K562 (cell line): ENCODE results near the gene SLC39A7. TPM values are rescaled to one million over a fixed set of nuclear protein-coding genes. Genes with fewer than 3 reads are reported as not detected.

Source experiments
- BRF2 ChIP-seq: IDR thresholded peaks from 3 replicates; pipeline ENCODE4 v1.6.1; 2011; ENCODE audit warnings: borderline replicate concordance, mild to moderate bottlenecking; ENCODE audit not compliant: insufficient read length, insufficient read depth
- CHD2 ChIP-seq: IDR thresholded peaks from 2 replicates; pipeline ENCODE4 v1.6.1; 2011; ENCODE audit warnings: low read depth, low read length
- EP400 ChIP-seq: fragments of 450-650 bp; IDR thresholded peaks from 2 replicates; pipeline ENCODE4 v1.6.1; 2017; ENCODE audit warnings: antibody characterized with exemption, mild to moderate bottlenecking, moderate library complexity
- FUS ChIP-seq: fragments of 200-400 bp; formaldehyde crosslinking; optimal IDR thresholded peaks from 2 replicates; pipeline ENCODE3; 2017; ENCODE audit warnings: low read depth, low read length
- GABPB1 ChIP-seq: sonication (generic); formaldehyde crosslinking; IDR thresholded peaks from 2 replicates; pipeline ENCODE4 v1.8.0; 2022; ENCODE audit warnings: mild to moderate bottlenecking, missing genetic modification reagents
- HNRNPH1 ChIP-seq: fragments of 200-400 bp; formaldehyde crosslinking; optimal IDR thresholded peaks from 2 replicates; pipeline ENCODE3; 2017; ENCODE audit warnings: low read depth, mild to moderate bottlenecking, low read length, moderate library complexity
- LARP7 ChIP-seq: fragments of 450-650 bp; IDR thresholded peaks from 2 replicates; pipeline ENCODE4 v1.6.1; 2016
- MBD1 ChIP-seq: fragments of 250-450 bp; sonication (Bioruptor Pico); IDR thresholded peaks from 2 replicates; pipeline ENCODE4 v1.8.0; 2022; ENCODE audit warnings: inconsistent platforms
- MTA1 ChIP-seq: fragments of 450-650 bp; IDR thresholded peaks from 2 replicates; pipeline ENCODE4 v1.6.1; 2017; ENCODE audit warnings: borderline replicate concordance
- NRF1 ChIP-seq, 2 experiments: fragments of 450-650 bp; IDR thresholded peaks in 1 of 2; conservative IDR thresholded peaks in 1 of 2; 2 replicates each; pipeline ENCODE4 v1.6.1; 2014; ENCODE audit warnings: mild to moderate bottlenecking in 2 of 2
- PHB ChIP-seq: fragments of 250-450 bp; sonication (Bioruptor Pico); IDR thresholded peaks from 2 replicates; pipeline ENCODE4 v1.5.0; 2021
- POLR2B ChIP-seq: fragments of 450-650 bp; IDR thresholded peaks from 2 replicates; pipeline ENCODE4 v1.6.1; 2018; ENCODE audit warnings: low read depth; ENCODE audit not compliant: partially characterized antibody
- RERE ChIP-seq: sonication (generic); formaldehyde crosslinking; IDR thresholded peaks from 2 replicates; pipeline ENCODE4 v1.8.0; 2023; ENCODE audit warnings: missing genetic modification reagents, mild to moderate bottlenecking, borderline replicate concordance
- RUNX1 ChIP-seq: sonication (generic); IDR thresholded peaks from 2 replicates; pipeline ENCODE4 v1.6.1; 2016; ENCODE audit warnings: antibody characterized with exemption, low read depth
- SMARCA5 ChIP-seq: fragments of 450-650 bp; IDR thresholded peaks from 2 replicates; pipeline ENCODE4 v1.6.1; 2016
- SREBF2 ChIP-seq: sonication (generic); formaldehyde crosslinking; IDR thresholded peaks from 2 replicates; pipeline ENCODE4 v1.4.0; 2020; ENCODE audit warnings: mild to moderate bottlenecking, missing genetic modification reagents
- USF1 ChIP-seq: sonication (generic); formaldehyde crosslinking; IDR thresholded peaks from 2 replicates; pipeline ENCODE4 v1.9.0; 2022; ENCODE audit warnings: mild to moderate bottlenecking, missing genetic modification reagents
- ZNF41 ChIP-seq: fragments of 250-450 bp; sonication (Bioruptor Pico); conservative IDR thresholded peaks from 2 replicates; pipeline ENCODE4 v1.4.0; 2020; ENCODE audit warnings: mild to moderate bottlenecking
- ZNF444 ChIP-seq: fragments of 250-450 bp; sonication (Bioruptor Pico); IDR thresholded peaks from 2 replicates; pipeline ENCODE4 v1.4.0; 2020; ENCODE audit warnings: mild to moderate bottlenecking, moderate library complexity
- ZNF717 ChIP-seq: fragments of 250-450 bp; sonication (Bioruptor Pico); IDR thresholded peaks from 2 replicates; pipeline ENCODE4 v1.5.0; 2021
- polyA plus RNA-seq, 8 experiments: library from polyadenylated mRNA; depleted of rRNA in 4 of 8; stranded (reverse) in 5 of 8; unstranded in 3 of 8; fragments of >200 nt; fragmentation: Nextera tagmentation in 2 of 8; fragmentation: Illumina TruSeq in 1 of 8; extraction: Ambion mirVana in 2 of 8; extraction: Trizol in 1 of 8; gene quantifications; 2 replicates each; pipeline versions ENCODE4 v1.2.1 to v1.2.3, GENCODE V29; 2011 to 2014; ENCODE audit warnings: inconsistent platforms in 1 of 8, missing spikeins in 1 of 8
- total RNA-seq, 7 experiments: library from RNA; depleted of rRNA in 6 of 7; stranded (reverse); fragments of >200 nt in 6 of 7; fragmentation: Illumina TruSeq in 2 of 7; extraction: Trizol in 2 of 7; gene quantifications; 2 replicates each; pipeline versions ENCODE4 v1.2.1 to v1.2.3, GENCODE V29; 2011 to 2021; ENCODE audit warnings: low replicate concordance in 1 of 7

SLC39A7 gene
- total and polyA plus RNA-seq, 9 of the 15 experiments (the other 6 are each of a cell fraction or from before 2014, with no cell fraction given): 21.7 to 169 (median 121) TPM

GRCh38 chr6:33204415-33205190, 3.9 kb downstream of the SLC39A7 start, which contains the start of gene HSD17B8 (continued):
- TF ChIP-seq SREBF2 (CRISPR knock-in tag) (no peak), MBD1 (no peak), PHB (CRISPR knock-in tag) (peak; percentile 98), RERE (CRISPR knock-in tag) (no peak), ZNF717 (CRISPR knock-in tag) (peak; percentile 90; the same call in 1 of the 2 replicates), RUNX1 (no peak), CHD2 (peak; percentile 19; the same call in 1 of the 2 replicates), BRF2 (no peak), GABPB1 (CRISPR knock-in tag) (no peak), USF1 (CRISPR knock-in tag) (peak; percentile 18; the same call in 1 of the 2 replicates), ZNF41 (CRISPR knock-in tag) (no peak), ZNF444 (no peak), LARP7 (peak; percentile 63; the same call in 1 of the 2 replicates), POLR2B (peak; percentile 86), HNRNPH1 (no peak), NRF1 (conservative IDR thresholded peaks at IDR 0.05 in 1 of 2, IDR thresholded peaks at IDR 0.05 in 1 of 2) (peak; percentile 85 to 86), EP400 (peak; percentile 45; the same call in 1 of the 2 replicates), FUS (no peak), SMARCA5 (no peak), MTA1 (no peak)
